Neural crest cell (in vitro differentiated cells): ENCODE measurements around the gene ABCA3. TPM values are rescaled to one million over a fixed set of nuclear protein-coding genes. Genes with fewer than 3 reads are reported as not detected.

ENCODE experiments used
- DNase-seq: peaks from one replicate; pipeline ENCODE4 v3.0.0; 2021; ENCODE audit warnings: low read depth, mixed read lengths, low spot score
- H3K27ac Mint-ChIP-seq: one replicate; pipeline ENCODE4 v1.8.0; 2021; ENCODE audit warnings: mild to moderate bottlenecking, mixed read lengths; ENCODE audit not compliant: unreplicated experiment
- H3K27me3 Mint-ChIP-seq: 2 replicates; pipeline ENCODE4 v1.8.0; 2021; ENCODE audit warnings: low read depth, mild to moderate bottlenecking, mixed read lengths
- H3K36me3 Mint-ChIP-seq: 2 replicates; pipeline ENCODE4 v1.8.0; 2021; ENCODE audit warnings: low read depth, mild to moderate bottlenecking, mixed read lengths
- H3K4me1 Mint-ChIP-seq: 2 replicates; pipeline ENCODE4 v1.8.0; 2021; ENCODE audit warnings: mixed read lengths
- H3K4me3 Mint-ChIP-seq: one replicate; pipeline ENCODE4 v1.8.0; 2021; ENCODE audit warnings: mild to moderate bottlenecking, mixed read lengths
- H3K9me3 Mint-ChIP-seq: 2 replicates; pipeline ENCODE4 v1.8.0; 2021; ENCODE audit warnings: mixed read lengths
- CTCF ChIP-seq: fragments of 200-600 bp; sonication (generic); conservative IDR thresholded peaks from 2 replicates; pipeline ENCODE4 v1.5.0; 2021; ENCODE audit warnings: antibody characterized with exemption, mild to moderate bottlenecking
- total RNA-seq: library from RNA; stranded (reverse); gene quantifications from 2 replicates; pipeline ENCODE4 v1.2.1, GENCODE V29; 2021

Gene ABCA3
- total RNA-seq, 1 donor from 2014 or later: 19.6 TPM

DNA sequence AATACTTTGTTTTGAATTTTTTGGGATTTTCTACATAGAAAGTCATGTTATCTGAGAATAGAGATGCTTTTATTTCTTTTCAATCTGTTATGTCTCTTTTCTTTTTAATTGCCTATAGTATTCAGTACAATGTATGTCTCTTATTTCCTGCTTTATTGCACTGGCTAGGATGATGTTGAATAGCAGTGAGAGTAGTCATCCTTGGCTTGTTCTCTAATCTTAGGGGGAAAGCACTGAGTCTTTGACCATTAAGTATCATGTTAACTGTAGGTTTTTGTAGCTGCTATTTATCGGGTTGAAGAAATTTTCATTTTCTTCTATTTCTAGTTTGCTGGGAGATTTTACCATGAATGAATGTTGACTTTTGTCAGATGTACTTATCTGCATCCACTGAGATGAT, 10.0 kb upstream of the ABCA3 start:
- H3K36me3 Mint-ChIP-seq: no peaks in the 10 kb centered on the region
- no peak for TF ChIP-seq CTCF
- H3K4me3 Mint-ChIP-seq: no peak overlapping the region
- H3K27me3 Mint-ChIP-seq: peaks cover 68% of the 10 kb centered on the region
- no peaks in the 10 kb centered on the region for H3K4me1 Mint-ChIP-seq
- no peak overlapping the region for H3K27ac Mint-ChIP-seq
- no peak for DNase-seq
- no peaks in the 10 kb centered on the region for H3K9me3 Mint-ChIP-seq

DNA sequence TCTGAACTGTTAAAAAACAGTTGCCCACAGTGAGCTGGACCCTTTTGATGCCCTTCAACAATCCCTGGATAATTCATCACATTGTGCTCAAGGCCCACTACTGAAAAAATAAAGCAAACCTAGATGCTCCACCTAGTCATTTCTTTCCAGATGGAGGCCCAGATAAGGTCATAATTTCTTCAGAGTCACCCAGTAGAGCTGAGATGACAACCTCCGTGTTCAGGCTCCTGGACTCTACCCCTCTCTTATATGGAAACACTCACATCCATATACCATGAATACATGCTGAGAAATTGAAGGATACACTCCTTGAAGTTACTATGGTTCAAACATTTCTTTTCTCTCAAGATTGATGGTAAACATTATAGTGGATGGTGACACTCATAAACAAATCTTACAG, 2.7 kb upstream of the ABCA3 start:
- DNase-seq: no peak
- no peak for TF ChIP-seq CTCF
- H3K9me3 Mint-ChIP-seq: no peaks in the 10 kb centered on the region
- no peaks in the 10 kb centered on the region for H3K36me3 Mint-ChIP-seq
- H3K4me3 Mint-ChIP-seq: peak overlapping the region; percentile 52
- H3K4me1 Mint-ChIP-seq: peaks cover 8% of the 10 kb centered on the region
- H3K27me3 Mint-ChIP-seq: peaks cover 58% of the 10 kb centered on the region
- no peak overlapping the region for H3K27ac Mint-ChIP-seq

DNA sequence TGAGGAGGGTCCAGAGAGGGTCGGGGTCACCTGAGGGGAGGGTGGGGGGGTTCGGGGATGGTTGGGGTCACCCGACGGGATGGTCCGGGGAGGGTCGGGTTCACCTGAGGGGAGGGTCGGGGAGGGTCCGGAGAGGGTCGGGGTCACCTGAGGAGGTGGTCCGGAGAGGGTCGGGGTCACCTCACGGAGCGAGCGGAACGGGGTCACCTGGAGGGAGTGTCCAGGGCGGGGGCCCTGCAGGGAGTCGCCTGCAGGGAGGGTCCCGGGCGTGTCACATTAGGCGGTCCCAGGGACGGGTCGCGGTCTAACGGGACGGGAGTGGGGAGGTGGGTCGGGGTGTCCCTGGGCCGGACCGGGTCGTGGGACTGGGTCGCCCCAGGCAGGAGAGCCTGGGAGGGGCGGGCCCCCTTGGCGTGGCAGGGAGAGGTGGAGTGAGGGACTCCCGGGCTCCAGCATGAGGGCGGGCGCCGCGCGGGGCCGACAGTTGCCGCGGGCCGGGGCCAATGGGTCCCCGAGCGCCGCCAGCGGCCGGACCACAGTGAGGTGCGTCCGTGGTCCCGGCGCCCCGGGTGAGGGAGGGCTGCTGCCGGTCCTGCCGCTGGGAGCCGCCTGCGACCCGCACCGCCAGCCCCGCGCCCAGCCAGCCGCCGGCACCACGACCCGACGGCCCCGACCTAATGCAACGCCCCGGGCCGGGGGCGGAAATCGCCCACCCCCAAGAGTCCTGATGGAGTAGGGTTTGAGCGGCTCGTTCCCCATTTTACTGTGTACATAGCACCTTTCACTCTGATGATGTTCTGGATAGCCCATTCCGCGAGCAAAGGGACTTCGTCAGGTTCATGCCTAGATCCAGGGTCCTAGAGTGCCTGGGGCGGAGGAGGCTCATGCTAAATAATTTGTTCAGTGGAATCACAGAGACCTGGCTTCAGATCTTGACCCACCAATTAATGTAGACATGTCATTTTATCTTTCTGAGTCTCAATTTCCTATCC, 1.2 kb upstream of the ABCA3 start:
- Mint-ChIP-seq H3K4me3 (peak overlapping the region; percentile 67), H3K27me3 (peaks cover 66% of the 10 kb centered on the region), H3K4me1 (peaks cover 8% of the 10 kb centered on the region), H3K36me3 (no peaks in the 10 kb centered on the region), H3K9me3 (no peaks in the 10 kb centered on the region), H3K27ac (no peak overlapping the region)
- no peak for DNase-seq
- TF ChIP-seq CTCF: no peak

DNA sequence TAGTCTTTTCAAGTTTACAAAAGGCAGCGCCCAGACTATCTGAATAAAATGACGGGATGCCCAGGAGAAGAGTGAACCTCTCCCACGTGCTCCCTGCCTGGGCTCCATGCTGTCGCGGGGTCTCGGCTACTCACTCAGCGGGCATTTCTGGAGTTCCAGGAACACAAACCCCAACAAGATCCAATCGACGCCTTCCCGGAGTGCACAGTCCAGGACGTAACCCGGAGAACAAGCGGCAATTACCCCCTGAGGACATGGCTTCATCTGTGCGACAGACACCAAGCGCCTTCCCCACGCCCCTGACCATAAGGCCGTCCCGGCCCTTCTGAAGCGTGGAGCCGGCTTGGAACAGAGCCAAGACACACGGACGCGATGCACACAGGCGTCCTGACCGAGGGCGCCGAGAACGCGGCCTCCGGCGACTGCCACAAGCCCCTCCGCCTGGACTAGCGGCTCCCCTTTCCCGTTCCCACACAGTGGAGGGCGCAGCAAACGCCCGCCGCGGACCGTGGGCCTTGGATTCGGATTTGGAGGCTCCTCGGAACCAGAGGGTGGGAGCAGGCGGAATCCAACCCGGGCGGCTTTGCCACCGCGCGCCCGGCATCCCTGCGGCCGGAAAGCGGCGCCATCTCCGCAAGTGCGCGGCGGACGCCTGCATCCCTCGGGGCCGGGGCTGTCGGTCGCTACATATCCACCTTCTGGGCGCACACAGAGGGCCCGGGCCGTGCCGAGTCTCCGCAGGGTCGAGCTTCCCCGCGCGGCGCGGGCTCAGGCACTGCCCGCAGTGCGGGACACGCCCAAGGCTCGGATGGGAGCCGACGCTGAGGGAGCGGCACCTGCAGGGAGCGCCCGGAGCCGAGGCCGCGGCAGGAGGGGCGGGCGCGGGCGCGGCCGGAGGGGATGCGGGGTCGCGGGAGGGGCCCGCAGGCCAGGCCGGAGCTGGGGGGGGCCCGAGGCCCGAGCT, 725 bp downstream of the ABCA3 start:
- Mint-ChIP-seq H3K27ac (peak overlapping the region; percentile 12), H3K4me1 (peaks cover 8% of the 10 kb centered on the region), H3K9me3 (no peaks in the 10 kb centered on the region), H3K27me3 (peaks cover 56% of the 10 kb centered on the region), H3K36me3 (no peaks in the 10 kb centered on the region), H3K4me3 (peak overlapping the region; percentile 92)
- TF ChIP-seq CTCF: no peak
- DNase-seq: peak; percentile 50

DNA sequence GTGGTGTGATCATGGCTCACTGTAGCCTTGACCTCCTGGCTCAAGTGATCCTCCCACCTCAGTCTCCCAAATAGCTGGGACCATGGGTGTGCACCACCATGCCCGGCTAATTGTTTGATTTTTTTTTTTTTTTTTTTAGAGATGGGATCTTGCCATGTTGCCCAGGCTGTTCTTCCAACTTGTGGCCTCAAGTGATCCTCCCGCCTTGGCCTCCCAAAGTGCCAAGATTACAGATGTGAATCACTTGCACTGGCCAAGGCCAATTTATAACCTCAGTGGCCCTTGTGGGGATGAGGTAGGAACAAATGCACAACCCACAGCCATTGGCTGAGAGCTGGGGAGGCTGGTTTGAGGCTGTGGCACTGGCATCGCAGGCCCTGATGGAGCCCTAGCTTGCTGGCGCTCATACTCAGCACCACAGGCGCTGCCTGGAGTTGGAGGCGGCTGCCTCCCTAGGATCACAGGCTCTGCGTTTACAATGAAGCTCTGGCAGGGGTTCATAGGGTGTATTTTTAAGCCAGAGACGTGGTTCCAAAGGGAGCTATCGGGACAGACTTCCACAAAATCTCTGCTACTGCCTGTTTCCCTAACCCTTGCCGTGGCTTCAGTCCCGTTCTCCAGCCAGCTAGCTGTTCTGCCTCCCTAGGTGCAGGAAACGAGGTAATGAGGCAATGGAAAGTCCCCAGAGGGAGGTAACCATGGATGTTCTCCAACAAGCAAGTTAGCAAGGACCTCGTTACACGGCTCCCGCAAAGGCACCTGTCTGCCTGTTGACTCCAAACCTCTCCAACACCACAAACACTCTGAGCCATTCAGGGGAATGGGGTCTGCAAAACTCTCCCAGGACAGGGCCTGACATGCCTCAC, 2.9 kb downstream of the ABCA3 start:
- peaks cover 8% of the 10 kb centered on the region for H3K4me1 Mint-ChIP-seq
- no peak overlapping the region for H3K27ac Mint-ChIP-seq
- H3K9me3 Mint-ChIP-seq: no peaks in the 10 kb centered on the region
- H3K36me3 Mint-ChIP-seq: no peaks in the 10 kb centered on the region
- H3K4me3 Mint-ChIP-seq: peak overlapping the region; percentile 64
- H3K27me3 Mint-ChIP-seq: peaks cover 36% of the 10 kb centered on the region
- TF ChIP-seq CTCF: no peak
- no peak for DNase-seq
